IPS-18a (cell line): ENCODE data around the gene FZD1.

Experiments
- H3K27ac ChIP-seq: one replicate; pipeline ENCODE4 v1.5.1; 2013; ENCODE audit warnings: low read length
- H3K27me3 ChIP-seq: one replicate; pipeline ENCODE4 v1.6.1; 2013; ENCODE audit warnings: mild to moderate bottlenecking, low read length; ENCODE audit not compliant: control insufficient read depth, insufficient read depth
- H3K36me3 ChIP-seq: one replicate; pipeline ENCODE4 v1.6.1; 2013; ENCODE audit warnings: low read depth, low read length; ENCODE audit not compliant: control insufficient read depth
- H3K4me1 ChIP-seq: one replicate; pipeline ENCODE4 v1.6.1; 2013; ENCODE audit warnings: low read depth, low read length; ENCODE audit not compliant: control insufficient read depth
- H3K4me3 ChIP-seq: one replicate; pipeline ENCODE4 v1.5.1; 2013; ENCODE audit warnings: low read length
- H3K9ac ChIP-seq: one replicate; pipeline ENCODE4 v1.6.1; 2013; ENCODE audit warnings: mild to moderate bottlenecking, low read length, moderate library complexity
- H3K9me3 ChIP-seq: one replicate; pipeline ENCODE4 v1.6.1; 2013; ENCODE audit warnings: low read depth, low read length; ENCODE audit not compliant: control insufficient read depth

FZD1 gene

DNA sequence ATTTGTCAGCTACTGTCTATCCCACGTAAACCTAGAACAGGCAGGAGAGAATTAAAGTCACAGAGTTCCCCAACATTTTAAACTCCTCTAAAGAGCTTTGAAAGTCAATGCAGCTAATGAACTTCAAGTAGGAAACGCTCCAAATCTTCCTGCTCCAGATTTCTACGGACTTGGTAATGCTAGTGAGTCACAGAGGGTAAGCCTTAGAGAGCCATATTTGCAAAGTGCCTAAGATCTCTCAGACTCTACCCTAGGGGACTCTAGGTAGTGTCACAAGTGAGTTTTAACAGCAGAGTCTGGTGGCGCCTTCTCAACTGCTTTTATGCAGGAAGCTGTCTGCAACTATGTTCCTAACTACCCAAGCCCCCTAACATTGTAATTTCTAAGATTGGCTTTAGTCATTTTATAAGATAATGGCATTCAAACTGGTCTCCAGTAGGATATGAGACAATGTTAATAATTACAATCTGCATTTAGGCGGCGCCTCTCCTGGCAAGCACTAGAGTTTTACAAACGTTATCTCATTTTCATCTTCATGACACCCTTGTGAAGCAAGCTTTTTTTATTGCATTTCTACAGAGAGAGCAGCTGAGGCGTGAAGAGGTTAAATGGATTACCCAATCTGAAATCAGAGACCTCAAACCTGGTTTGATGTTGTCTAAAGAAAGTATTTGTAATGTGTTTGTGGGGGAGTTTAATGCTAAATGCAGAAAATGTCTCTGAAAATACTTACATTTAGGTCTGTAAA is 22.0 kb upstream of the FZD1 start:
- no peak overlapping the region for H3K4me3 ChIP-seq
- no peaks in the 10 kb centered on the region for H3K36me3 ChIP-seq
- H3K27ac ChIP-seq, result no peak overlapping the region
- no peak overlapping the region for H3K9ac ChIP-seq
- H3K27me3 ChIP-seq, result no peaks in the 10 kb centered on the region
- H3K9me3 ChIP-seq, result no peaks in the 10 kb centered on the region
- H3K4me1 ChIP-seq, result no peaks in the 10 kb centered on the region

- Histone ChIP-seq H3K4me3 (no peak overlapping the region), H3K27ac (no peak overlapping the region), H3K27me3 (no peaks in the 10 kb centered on the region), H3K4me1 (no peaks in the 10 kb centered on the region), H3K36me3 (no peaks in the 10 kb centered on the region), H3K9me3 (no peaks in the 10 kb centered on the region), H3K9ac (no peak overlapping the region)
These were observed 20.5 kb upstream of the FZD1 start for GRCh38 chr7:91243591-91244301.

DNA sequence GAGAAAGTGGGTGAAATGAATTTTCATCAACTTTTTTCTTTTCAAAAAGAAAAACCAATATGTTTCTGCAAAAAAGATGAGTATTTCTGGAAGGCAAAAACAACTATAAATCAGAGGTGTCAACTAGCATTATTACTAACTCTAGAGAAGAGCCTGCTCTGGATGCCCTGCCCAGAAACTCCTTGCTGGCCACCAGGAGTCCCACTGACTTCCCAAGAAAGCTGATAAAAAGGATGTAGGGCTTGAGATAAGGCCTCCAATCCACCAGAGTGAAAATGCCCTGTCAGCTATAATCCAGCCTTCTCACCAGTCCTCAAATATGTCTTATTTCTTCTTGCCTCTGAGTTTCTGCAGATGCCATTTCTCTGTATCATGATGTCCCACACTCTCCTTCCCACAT is 16.7 kb upstream of the FZD1 start:
- Histone ChIP-seq H3K36me3 (no peaks in the 10 kb centered on the region), H3K4me1 (no peaks in the 10 kb centered on the region), H3K27ac (no peak overlapping the region), H3K9ac (no peak overlapping the region), H3K4me3 (no peak overlapping the region), H3K9me3 (no peaks in the 10 kb centered on the region), H3K27me3 (no peaks in the 10 kb centered on the region)

- Histone ChIP-seq H3K36me3 (no peaks in the 10 kb centered on the region), H3K9ac (no peak overlapping the region), H3K9me3 (no peaks in the 10 kb centered on the region), H3K4me1 (no peaks in the 10 kb centered on the region), H3K27me3 (no peaks in the 10 kb centered on the region), H3K27ac (no peak overlapping the region), H3K4me3 (no peak overlapping the region)
These were observed 15.2 kb upstream of the FZD1 start for GRCh38 chr7:91248996-91249395.

- Histone ChIP-seq H3K27ac (no peak overlapping the region), H3K36me3 (no peaks in the 10 kb centered on the region), H3K4me3 (no peak overlapping the region), H3K27me3 (no peaks in the 10 kb centered on the region), H3K4me1 (no peaks in the 10 kb centered on the region), H3K9ac (no peak overlapping the region), H3K9me3 (no peaks in the 10 kb centered on the region)
These were observed 14.6 kb upstream of the FZD1 start for GRCh38 chr7:91249506-91250233.

- H3K4me1 ChIP-seq, result no peaks in the 10 kb centered on the region
- H3K4me3 ChIP-seq, result no peak overlapping the region
- H3K9ac ChIP-seq, result no peak overlapping the region
- H3K9me3 ChIP-seq, result no peaks in the 10 kb centered on the region
- no peaks in the 10 kb centered on the region for H3K27me3 ChIP-seq
- H3K27ac ChIP-seq, result no peak overlapping the region
- H3K36me3 ChIP-seq, result no peaks in the 10 kb centered on the region
These were observed 13.5 kb upstream of the FZD1 start for GRCh38 chr7:91250706-91251105.

GRCh38 chr7:91251877-91252276 is 12.4 kb upstream of the FZD1 start:
- Histone ChIP-seq H3K9me3 (no peaks in the 10 kb centered on the region), H3K4me3 (no peak overlapping the region), H3K4me1 (no peaks in the 10 kb centered on the region), H3K9ac (no peak overlapping the region), H3K36me3 (no peaks in the 10 kb centered on the region), H3K27ac (no peak overlapping the region), H3K27me3 (no peaks in the 10 kb centered on the region)

DNA sequence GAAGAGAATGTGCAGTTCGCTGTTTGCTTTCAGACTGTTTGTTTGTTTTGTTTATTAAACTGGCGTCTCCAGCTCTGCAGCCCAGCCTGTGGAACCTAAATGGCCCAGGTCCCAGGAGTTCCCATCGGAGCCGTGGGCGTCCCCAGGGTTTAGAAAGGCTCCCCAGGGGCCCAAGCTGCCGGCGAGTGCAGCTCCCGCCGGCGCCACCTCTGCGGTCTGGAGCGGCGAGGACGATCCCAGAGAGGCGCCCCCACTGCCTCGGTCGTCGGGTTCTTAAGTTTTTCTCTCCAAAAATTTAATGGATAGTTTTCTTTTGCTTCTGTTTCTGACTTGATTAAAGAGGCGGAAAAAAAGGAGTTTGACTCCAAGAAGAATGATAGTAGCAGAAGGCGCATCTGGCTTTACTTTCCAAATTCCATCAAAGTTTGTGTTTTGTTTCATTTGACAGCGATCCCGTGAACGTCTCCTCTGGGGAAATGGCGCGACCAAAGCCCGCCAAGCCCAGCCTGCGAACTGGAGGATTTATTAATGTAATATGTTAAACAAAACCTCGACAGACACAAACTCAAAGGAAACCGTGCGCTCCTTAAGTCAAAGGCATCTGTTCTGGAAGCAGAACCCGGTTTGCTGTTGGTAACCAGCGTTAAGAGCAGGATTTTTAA is 718 bp upstream of the FZD1 start:
- H3K36me3 ChIP-seq, result no peaks in the 10 kb centered on the region
- H3K27me3 ChIP-seq, result peaks cover 83% of the 10 kb centered on the region
- H3K9me3 ChIP-seq, result no peaks in the 10 kb centered on the region
- peaks cover 21% of the 10 kb centered on the region for H3K4me1 ChIP-seq
- H3K4me3 ChIP-seq, result peak overlapping the region; percentile 71
- peak overlapping the region; percentile 40 for H3K9ac ChIP-seq
- no peak overlapping the region for H3K27ac ChIP-seq

DNA sequence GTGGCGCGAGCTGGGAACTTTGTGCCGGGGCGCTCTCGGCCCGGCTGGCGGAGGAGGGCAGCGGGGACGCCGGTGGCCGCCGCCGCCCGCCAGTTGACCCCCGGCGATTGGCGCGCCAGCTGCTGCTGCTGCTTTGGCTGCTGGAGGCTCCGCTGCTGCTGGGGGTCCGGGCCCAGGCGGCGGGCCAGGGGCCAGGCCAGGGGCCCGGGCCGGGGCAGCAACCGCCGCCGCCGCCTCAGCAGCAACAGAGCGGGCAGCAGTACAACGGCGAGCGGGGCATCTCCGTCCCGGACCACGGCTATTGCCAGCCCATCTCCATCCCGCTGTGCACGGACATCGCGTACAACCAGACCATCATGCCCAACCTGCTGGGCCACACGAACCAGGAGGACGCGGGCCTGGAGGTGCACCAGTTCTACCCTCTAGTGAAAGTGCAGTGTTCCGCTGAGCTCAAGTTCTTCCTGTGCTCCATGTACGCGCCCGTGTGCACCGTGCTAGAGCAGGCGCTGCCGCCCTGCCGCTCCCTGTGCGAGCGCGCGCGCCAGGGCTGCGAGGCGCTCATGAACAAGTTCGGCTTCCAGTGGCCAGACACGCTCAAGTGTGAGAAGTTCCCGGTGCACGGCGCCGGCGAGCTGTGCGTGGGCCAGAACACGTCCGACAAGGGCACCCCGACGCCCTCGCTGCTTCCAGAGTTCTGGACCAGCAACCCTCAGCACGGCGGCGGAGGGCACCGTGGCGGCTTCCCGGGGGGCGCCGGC is 870 bp downstream of the FZD1 start:
- Histone ChIP-seq H3K4me1 (peaks cover 21% of the 10 kb centered on the region), H3K27ac (no peak overlapping the region), H3K9me3 (no peaks in the 10 kb centered on the region), H3K9ac (no peak overlapping the region), H3K4me3 (peak overlapping the region; percentile 58), H3K27me3 (peaks cover 93% of the 10 kb centered on the region), H3K36me3 (no peaks in the 10 kb centered on the region)

DNA sequence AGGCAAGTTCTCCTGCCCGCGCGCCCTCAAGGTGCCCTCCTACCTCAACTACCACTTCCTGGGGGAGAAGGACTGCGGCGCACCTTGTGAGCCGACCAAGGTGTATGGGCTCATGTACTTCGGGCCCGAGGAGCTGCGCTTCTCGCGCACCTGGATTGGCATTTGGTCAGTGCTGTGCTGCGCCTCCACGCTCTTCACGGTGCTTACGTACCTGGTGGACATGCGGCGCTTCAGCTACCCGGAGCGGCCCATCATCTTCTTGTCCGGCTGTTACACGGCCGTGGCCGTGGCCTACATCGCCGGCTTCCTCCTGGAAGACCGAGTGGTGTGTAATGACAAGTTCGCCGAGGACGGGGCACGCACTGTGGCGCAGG is 1.4 kb downstream of the FZD1 start:
- H3K27me3 ChIP-seq, result peaks cover 91% of the 10 kb centered on the region

More for the DNA sequence above, 1.4 kb downstream of the FZD1 start:
- Histone ChIP-seq H3K36me3 (no peaks in the 10 kb centered on the region), H3K9me3 (no peaks in the 10 kb centered on the region), H3K4me1 (peaks cover 21% of the 10 kb centered on the region), H3K9ac (no peak overlapping the region), H3K4me3 (peak overlapping the region; percentile 58), H3K27ac (no peak overlapping the region)
